ENCODE data around the gene DFFB.

DFFB gene

DNA sequence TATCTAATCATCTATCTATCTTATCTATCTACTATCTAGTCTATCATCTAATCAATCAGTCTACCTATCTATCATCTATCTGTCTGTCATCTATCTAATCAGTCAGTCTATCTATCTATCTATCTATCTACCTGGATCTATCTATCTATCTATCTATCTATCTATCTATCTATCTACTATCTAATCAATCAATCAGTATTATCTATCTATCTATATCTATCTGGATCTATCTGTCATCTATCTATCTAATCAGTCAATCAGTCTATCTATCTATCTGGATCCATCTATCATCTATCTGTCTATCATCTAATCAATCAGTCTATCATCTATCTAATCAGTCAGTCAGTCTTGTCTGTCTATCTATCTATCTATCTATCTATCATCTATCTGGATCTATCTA, 69.7 kb downstream of the DFFB start:
- H3K9ac ChIP-seq (ENCODE audit: low read length in 5 of 5), result no peak overlapping the region
- no peak overlapping the region for H3K4me3 ChIP-seq (ENCODE audit: low read depth in 1 of 5, low read length in 5 of 5)
- peaks cover 0 to 3% (median 0%) of the 10 kb centered on the region in 5 donors for H3K9me3 ChIP-seq (ENCODE audit: control insufficient read depth in 5 of 5, low read length in 5 of 5)
- no peaks in the 10 kb centered on the region for H3K4me1 ChIP-seq (ENCODE audit: control insufficient read depth in 5 of 5, insufficient read depth in 5 of 5, low read length in 5 of 5)
- H3K27ac ChIP-seq (ENCODE audit: low read depth, low read length), result no peak overlapping the region
- peaks cover 19 to 48% (median 33%) of the 10 kb centered on the region in 5 donors for H3K27me3 ChIP-seq (ENCODE audit: control insufficient read depth in 5 of 5, insufficient read depth in 4 of 5, low read length in 5 of 5)
- H3K36me3 ChIP-seq (ENCODE audit: control insufficient read depth in 5 of 5, insufficient read depth in 5 of 5, low read length in 5 of 5), result no peaks in the 10 kb centered on the region

DNA sequence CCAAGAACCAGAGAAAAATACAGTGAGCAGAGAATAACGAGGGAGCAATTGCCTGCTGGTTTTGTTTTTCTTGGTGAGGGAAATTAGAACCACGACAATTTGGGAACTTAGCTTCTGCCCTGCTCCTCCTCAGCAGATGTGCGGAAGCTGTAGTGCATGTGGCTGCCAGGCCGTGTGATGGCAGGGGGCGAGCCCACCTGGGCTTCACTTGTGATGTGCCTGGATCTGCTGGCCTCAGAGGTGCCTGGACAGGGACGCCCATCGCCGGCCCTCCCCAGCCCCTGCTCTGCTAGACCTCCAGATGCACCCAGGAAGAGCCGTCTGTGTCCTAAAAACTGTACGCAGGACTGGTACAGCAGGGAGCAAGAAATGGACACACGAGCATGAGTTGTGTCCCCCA, 71.3 kb downstream of the DFFB start:
- no peak overlapping the region for H3K27ac ChIP-seq (ENCODE audit: low read depth, low read length)

DNA sequence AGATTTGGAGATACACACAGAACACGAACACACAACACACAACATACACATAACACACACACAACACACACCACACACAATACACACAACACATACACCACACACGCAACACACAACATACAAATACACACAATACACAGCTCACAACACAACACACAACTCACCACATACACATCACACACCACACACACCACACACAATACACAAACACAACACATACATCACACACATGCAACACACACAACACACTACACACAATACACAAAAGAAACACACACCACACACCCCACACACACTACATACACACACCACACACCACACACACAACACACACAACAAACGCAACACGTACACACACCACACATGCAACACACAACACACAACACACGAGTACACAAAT, 71.8 kb downstream of the DFFB start:
- no peak overlapping the region for H3K4me3 ChIP-seq (ENCODE audit: low read depth in 1 of 5, low read length in 5 of 5)
- H3K36me3 ChIP-seq (ENCODE audit: control insufficient read depth in 5 of 5, insufficient read depth in 5 of 5, low read length in 5 of 5), result no peaks in the 10 kb centered on the region
- no peak overlapping the region for H3K9ac ChIP-seq (ENCODE audit: low read length in 5 of 5)
- H3K9me3 ChIP-seq (ENCODE audit: control insufficient read depth in 5 of 5, low read length in 5 of 5), result peaks cover 0 to 3% (median 0%) of the 10 kb centered on the region in 5 donors
- H3K27me3 ChIP-seq (ENCODE audit: control insufficient read depth in 5 of 5, insufficient read depth in 4 of 5, low read length in 5 of 5), result peaks cover 22 to 46% (median 31%) of the 10 kb centered on the region in 5 donors
- H3K4me1 ChIP-seq (ENCODE audit: control insufficient read depth in 5 of 5, insufficient read depth in 5 of 5, low read length in 5 of 5), result no peaks in the 10 kb centered on the region
- H3K27ac ChIP-seq (ENCODE audit: low read depth, low read length), result no peak overlapping the region

More for the DNA sequence above, 71.3 kb downstream of the DFFB start:
- Histone ChIP-seq H3K4me3 (ENCODE audit: low read depth in 1 of 5, low read length in 5 of 5) (no peak overlapping the region), H3K9me3 (ENCODE audit: control insufficient read depth in 5 of 5, low read length in 5 of 5) (peaks cover 0 to 3% (median 0%) of the 10 kb centered on the region in 5 donors), H3K36me3 (ENCODE audit: control insufficient read depth in 5 of 5, insufficient read depth in 5 of 5, low read length in 5 of 5) (no peaks in the 10 kb centered on the region), H3K27me3 (ENCODE audit: control insufficient read depth in 5 of 5, insufficient read depth in 4 of 5, low read length in 5 of 5) (peaks cover 22 to 49% (median 36%) of the 10 kb centered on the region in 5 donors), H3K4me1 (ENCODE audit: control insufficient read depth in 5 of 5, insufficient read depth in 5 of 5, low read length in 5 of 5) (no peaks in the 10 kb centered on the region), H3K9ac (ENCODE audit: low read length in 5 of 5) (no peak overlapping the region)

DNA sequence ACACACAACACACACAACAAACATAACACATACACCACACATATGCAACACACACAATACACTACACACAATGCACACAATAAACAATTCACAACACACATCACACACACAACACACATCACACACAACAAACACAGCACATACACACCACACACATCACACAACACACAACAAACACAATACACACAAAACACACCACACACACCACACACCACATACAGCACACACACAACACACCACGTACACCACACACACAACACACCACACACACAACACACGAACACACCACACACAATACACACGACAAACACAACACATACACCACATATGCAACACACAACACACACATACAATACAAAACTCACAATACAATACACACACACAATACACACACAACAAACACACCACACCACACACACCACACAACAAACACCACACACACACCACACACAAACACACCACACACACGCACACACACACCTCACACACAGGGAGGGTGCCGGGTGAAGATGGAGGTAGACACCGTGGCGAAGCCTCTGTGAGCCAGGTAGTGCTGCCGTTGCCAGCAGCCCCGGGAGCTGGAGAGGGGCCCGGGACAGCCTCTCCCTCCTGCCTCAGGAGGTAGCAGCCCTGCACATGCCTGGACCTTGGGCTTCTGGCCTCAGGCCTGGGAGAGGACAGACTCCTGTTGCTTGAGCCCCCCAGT, 73.2 kb downstream of the DFFB start:
- H3K27me3 ChIP-seq (ENCODE audit: control insufficient read depth in 5 of 5, insufficient read depth in 4 of 5, low read length in 5 of 5), result peaks cover 21 to 34% (median 25%) of the 10 kb centered on the region in 5 donors
- H3K36me3 ChIP-seq (ENCODE audit: control insufficient read depth in 5 of 5, insufficient read depth in 5 of 5, low read length in 5 of 5), result no peaks in the 10 kb centered on the region
- no peaks in the 10 kb centered on the region for H3K4me1 ChIP-seq (ENCODE audit: control insufficient read depth in 5 of 5, insufficient read depth in 5 of 5, low read length in 5 of 5)
- H3K9me3 ChIP-seq (ENCODE audit: control insufficient read depth in 5 of 5, low read length in 5 of 5), result peaks cover 0 to 3% (median 0%) of the 10 kb centered on the region in 5 donors
- no peak overlapping the region for H3K27ac ChIP-seq (ENCODE audit: low read depth, low read length)
- H3K9ac ChIP-seq (ENCODE audit: low read length in 5 of 5), result no peak overlapping the region
- no peak overlapping the region for H3K4me3 ChIP-seq (ENCODE audit: low read depth in 1 of 5, low read length in 5 of 5)

DNA sequence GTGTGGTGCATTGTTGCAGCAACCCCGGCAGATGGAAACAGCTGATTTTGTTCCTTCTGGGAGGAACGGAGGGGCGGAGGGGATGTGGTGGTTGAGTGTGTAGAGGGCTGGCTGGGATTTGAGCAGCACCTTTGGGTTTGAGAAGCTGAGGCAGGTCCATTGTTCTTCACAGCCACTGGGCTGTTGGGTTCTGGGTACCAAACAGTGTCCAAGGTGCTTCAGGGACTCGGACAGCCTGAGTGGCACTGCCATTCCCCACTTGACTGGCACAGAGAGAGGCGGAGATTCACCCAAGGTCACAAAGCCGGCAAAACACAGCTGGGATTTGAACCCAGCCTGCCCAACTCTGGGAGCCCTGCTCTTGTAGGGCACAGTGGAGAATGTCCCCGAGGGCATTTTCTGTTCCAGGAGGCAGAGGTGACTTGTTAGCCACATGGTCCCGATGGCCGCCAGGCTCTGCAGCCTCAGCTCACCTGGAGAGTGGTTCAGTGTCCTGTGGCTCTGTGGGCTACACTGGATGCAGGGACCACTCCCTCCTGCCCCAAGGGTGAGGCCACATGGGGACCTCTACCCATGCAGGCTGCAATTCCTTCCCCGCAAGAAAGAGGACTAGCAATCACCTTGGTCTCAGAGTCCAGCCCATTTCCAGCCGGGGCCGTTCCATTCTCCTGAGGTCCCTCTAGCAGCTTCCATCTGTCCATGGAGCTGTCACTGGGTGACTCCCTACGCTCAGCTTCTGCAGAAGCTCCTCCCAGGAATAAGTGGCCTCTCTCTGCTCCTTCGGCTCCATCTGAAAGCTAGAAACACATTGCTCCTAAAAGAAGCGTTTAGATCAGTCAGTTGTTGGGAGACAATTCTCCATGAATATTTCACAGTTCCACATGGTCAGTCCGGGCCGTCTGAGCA, 74.0 kb downstream of the DFFB start:
- Histone ChIP-seq H3K4me1 (ENCODE audit: control insufficient read depth in 5 of 5, insufficient read depth in 5 of 5, low read length in 5 of 5) (no peaks in the 10 kb centered on the region), H3K9me3 (ENCODE audit: control insufficient read depth in 5 of 5, low read length in 5 of 5) (peaks cover 0 to 5% (median 0%) of the 10 kb centered on the region in 5 donors), H3K27ac (ENCODE audit: low read depth, low read length) (no peak overlapping the region), H3K27me3 (ENCODE audit: control insufficient read depth in 5 of 5, insufficient read depth in 4 of 5, low read length in 5 of 5) (peaks cover 16 to 26% (median 21%) of the 10 kb centered on the region in 5 donors), H3K4me3 (ENCODE audit: low read depth in 1 of 5, low read length in 5 of 5) (no peak overlapping the region), H3K36me3 (ENCODE audit: control insufficient read depth in 5 of 5, insufficient read depth in 5 of 5, low read length in 5 of 5) (no peaks in the 10 kb centered on the region), H3K9ac (ENCODE audit: low read length in 5 of 5) (no peak overlapping the region)

DNA sequence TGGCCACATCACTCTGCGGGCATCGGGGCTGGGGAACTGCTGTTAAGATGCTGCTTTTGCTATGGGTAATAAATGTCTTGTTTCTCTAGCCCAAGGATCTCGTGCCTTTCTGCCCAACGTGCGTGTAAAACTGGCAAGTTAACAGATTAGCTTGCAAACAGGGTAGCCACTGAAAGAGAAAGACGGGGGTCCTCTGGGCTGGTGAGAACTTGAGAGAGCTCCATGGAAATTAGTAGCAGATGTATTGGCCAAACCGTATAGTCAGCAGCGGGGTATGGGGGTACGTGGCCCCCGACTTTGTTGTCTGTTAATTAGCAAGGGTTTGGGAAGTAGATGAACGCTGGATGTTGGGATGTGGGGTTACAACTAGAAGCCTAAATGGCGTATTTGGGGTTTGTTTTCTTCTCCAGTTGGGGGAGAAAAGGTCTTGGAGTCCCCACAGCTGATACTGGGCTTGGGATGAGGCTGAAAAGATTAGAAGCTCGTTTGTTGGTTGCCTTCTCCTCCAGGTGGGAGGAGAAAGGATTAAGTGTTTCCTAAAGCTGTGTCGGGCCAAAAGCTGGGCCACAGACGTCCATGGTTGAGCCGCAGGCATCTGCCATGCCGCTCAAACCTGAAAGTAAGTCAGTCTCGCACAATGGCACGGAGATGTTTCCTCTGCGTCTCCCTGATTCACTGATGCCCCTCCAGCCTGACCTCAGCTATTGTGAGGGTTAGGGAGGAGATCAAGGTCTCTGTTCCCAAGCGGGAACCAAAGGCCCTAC, 75.1 kb downstream of the DFFB start:
- Histone ChIP-seq H3K9me3 (ENCODE audit: control insufficient read depth in 5 of 5, low read length in 5 of 5) (peaks cover 0 to 8% (median 5%) of the 10 kb centered on the region in 5 donors), H3K9ac (ENCODE audit: low read length in 5 of 5) (no peak overlapping the region), H3K27me3 (ENCODE audit: control insufficient read depth in 5 of 5, insufficient read depth in 4 of 5, low read length in 5 of 5) (peaks cover 16 to 26% (median 20%) of the 10 kb centered on the region in 5 donors), H3K4me1 (ENCODE audit: control insufficient read depth in 5 of 5, insufficient read depth in 5 of 5, low read length in 5 of 5) (no peaks in the 10 kb centered on the region), H3K4me3 (ENCODE audit: low read depth in 1 of 5, low read length in 5 of 5) (no peak overlapping the region), H3K36me3 (ENCODE audit: control insufficient read depth in 5 of 5, insufficient read depth in 5 of 5, low read length in 5 of 5) (no peaks in the 10 kb centered on the region), H3K27ac (ENCODE audit: low read depth, low read length) (no peak overlapping the region)

Data from subcutaneous abdominal adipose tissue (tissue), 5 donors.